ENCODE results near the gene CXCL8. TPM values are rescaled to one million over a fixed set of nuclear protein-coding genes. Genes with fewer than 3 reads are reported as not detected.

Gene CXCL8
- total RNA-seq, 4 donors from 2014 or later: 1.4 to 3.8 (median 2.7) TPM

DNA sequence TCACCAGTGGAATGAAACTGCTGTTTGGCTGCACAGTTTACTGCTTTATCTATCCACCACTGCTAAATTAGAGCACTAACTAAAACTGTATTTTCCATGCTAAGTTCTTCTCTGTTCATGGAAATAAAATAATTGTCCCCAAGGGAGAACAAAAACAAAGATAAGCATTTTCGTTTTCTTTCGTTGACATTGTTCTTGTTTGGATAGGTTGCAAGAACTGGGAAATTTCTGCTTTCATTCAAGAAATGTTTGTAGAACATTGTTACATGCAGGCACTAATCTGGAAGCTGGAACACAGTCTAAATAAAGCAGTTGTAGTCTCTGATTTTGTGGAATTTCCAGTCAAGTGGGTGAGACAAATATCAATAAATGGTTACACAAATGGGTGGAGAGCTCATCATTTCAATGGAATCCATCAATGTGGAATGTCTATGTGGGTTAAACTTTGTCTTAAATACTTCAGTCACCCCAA lies 5.8 kb upstream of the CXCL8 start:
- 7 to 10% methylated on average over 2 of the region's 2 CpGs for WGBS, 2 donors
- no peaks in the 10 kb centered on the region for H3K36me3 ChIP-seq
- no peak overlapping the region for H3K4me3 ChIP-seq (replicated peaks in 1 of 3)
- no peaks in the 10 kb centered on the region for H3K27me3 ChIP-seq
- TF ChIP-seq POLR2A (IDR thresholded peaks at IDR 0.05): no peak
- TF ChIP-seq, protein P1, sequence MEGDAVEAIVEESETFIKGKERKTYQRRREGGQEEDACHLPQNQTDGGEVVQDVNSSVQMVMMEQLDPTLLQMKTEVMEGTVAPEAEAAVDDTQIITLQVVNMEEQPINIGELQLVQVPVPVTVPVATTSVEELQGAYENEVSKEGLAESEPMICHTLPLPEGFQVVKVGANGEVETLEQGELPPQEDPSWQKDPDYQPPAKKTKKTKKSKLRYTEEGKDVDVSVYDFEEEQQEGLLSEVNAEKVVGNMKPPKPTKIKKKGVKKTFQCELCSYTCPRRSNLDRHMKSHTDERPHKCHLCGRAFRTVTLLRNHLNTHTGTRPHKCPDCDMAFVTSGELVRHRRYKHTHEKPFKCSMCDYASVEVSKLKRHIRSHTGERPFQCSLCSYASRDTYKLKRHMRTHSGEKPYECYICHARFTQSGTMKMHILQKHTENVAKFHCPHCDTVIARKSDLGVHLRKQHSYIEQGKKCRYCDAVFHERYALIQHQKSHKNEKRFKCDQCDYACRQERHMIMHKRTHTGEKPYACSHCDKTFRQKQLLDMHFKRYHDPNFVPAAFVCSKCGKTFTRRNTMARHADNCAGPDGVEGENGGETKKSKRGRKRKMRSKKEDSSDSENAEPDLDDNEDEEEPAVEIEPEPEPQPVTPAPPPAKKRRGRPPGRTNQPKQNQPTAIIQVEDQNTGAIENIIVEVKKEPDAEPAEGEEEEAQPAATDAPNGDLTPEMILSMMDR (IDR thresholded peaks at IDR 0.05): no peak
- peak overlapping the region in 2 of 3 donors; percentile 20 to 73 for H3K27ac ChIP-seq
- H3K9me3 ChIP-seq: no peaks in the 10 kb centered on the region
- DNase-seq: no peak
- peaks cover 11 to 23% of the 10 kb centered on the region in 2 donors for H3K4me1 ChIP-seq
- intact Hi-C loops (cut with DNase I): no loop called here

DNA sequence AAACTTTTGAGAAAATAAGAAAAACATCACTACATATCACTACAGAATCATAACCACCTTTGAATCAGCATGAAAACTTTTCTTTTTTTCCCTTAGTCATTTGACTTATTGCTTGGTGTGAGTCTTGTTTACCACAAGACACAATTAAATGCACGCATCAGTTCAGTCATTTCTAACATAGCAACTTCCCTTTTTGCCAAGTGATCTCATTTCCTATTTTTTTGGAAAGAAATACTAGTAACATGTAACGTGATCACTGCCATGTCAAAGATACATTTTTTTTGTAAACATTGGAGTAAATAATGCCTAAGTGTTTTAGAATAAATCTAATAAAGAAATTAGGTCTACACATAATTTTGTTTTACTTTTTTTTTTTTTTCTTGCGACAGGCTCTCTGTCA lies 5.1 kb upstream of the CXCL8 start:
- DNase-seq: no peak
- 60 to 71% methylated on average over 3 of the region's 3 CpGs for WGBS, 2 donors
- H3K9me3 ChIP-seq: no peaks in the 10 kb centered on the region
- no peak overlapping the region for H3K27ac ChIP-seq
- no peaks in the 10 kb centered on the region for H3K27me3 ChIP-seq
- no peak overlapping the region for H3K4me3 ChIP-seq (replicated peaks in 1 of 3)
- intact Hi-C loops (cut with DNase I): no loop called here
- no peaks in the 10 kb centered on the region for H3K36me3 ChIP-seq
- TF ChIP-seq, protein P1 (IDR thresholded peaks at IDR 0.05): no peak
- TF ChIP-seq POLR2A (IDR thresholded peaks at IDR 0.05): no peak
- peaks cover 12 to 23% of the 10 kb centered on the region in 2 donors for H3K4me1 ChIP-seq

DNA sequence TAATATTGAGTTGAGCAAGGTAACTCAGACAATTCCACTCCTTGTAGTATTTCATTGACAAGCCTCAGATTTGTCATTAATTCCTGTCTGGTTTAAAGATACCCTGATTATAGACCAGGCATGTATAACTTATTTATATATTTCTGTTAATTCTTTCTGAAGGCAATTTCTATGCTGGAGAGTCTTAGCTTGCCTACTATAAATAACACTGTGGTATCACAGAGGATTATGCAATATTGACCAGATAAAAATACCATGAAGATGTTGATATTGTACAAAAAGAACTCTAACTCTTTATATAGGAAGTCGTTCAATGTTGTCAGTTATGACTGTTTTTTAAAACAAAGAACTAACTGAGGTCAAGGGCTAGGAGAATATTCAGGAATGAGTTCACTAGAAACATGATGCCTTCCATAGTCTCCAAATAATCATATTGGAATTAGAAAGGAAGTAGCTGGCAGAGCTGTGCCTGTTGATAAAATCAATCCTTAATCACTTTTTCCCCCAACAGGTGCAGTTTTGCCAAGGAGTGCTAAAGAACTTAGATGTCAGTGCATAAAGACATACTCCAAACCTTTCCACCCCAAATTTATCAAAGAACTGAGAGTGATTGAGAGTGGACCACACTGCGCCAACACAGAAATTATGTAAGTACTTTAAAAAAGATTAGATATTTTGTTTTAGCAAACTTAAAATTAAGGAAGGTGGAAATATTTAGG lies 821 bp downstream of the CXCL8 start:
- H3K27ac ChIP-seq: no peak overlapping the region
- H3K4me1 ChIP-seq: peaks cover 0 to 6% of the 10 kb centered on the region in 2 donors
- no peak for DNase-seq
- no peaks in the 10 kb centered on the region for H3K36me3 ChIP-seq
- H3K4me3 ChIP-seq (replicated peaks in 1 of 3): no peak overlapping the region
- TF ChIP-seq POLR2A (IDR thresholded peaks at IDR 0.05): no peak
- TF ChIP-seq, protein P1 (IDR thresholded peaks at IDR 0.05): no peak
- 67 to 68% methylated on average over 2 of the region's 2 CpGs for WGBS, 2 donors
- no peaks in the 10 kb centered on the region for H3K27me3 ChIP-seq
- no peaks in the 10 kb centered on the region for H3K9me3 ChIP-seq
- intact Hi-C loops (cut with DNase I): no loop called here

DNA sequence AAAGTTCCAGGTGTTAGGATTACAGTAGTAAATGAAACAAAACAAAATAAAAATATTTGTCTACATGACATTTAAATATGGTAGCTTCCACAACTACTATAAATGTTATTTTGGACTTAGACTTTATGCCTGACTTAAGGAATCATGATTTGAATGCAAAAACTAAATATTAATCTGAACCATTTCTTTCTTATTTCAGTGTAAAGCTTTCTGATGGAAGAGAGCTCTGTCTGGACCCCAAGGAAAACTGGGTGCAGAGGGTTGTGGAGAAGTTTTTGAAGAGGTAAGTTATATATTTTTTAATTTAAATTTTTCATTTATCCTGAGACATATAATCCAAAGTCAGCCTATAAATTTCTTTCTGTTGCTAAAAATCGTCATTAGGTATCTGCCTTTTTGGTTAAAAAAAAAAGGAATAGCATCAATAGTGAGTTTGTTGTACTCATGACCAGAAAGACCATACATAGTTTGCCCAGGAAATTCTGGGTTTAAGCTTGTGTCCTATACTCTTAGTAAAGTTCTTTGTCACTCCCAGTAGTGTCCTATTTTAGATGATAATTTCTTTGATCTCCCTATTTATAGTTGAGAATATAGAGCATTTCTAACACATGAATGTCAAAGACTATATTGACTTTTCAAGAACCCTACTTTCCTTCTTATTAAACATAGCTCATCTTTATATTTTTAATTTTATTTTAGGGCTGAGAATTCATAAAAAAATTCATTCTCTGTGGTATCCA lies 1.6 kb downstream of the CXCL8 start:
- H3K27ac ChIP-seq: no peak overlapping the region
- no peaks in the 10 kb centered on the region for H3K27me3 ChIP-seq
- intact Hi-C loops (cut with DNase I): no loop called here
- TF ChIP-seq, protein P1 (IDR thresholded peaks at IDR 0.05): no peak
- TF ChIP-seq POLR2A (IDR thresholded peaks at IDR 0.05): no peak
- DNase-seq: no peak
- H3K9me3 ChIP-seq: no peaks in the 10 kb centered on the region
- peaks cover 0 to 6% of the 10 kb centered on the region in 2 donors for H3K4me1 ChIP-seq
- H3K36me3 ChIP-seq: no peaks in the 10 kb centered on the region
- WGBS, 2 donors: 71 to 89% methylated on average over 1 of the region's 1 CpG
- H3K4me3 ChIP-seq (replicated peaks in 1 of 3): no peak overlapping the region
